Activated B cell treated with CpG ODN at 0.5 μM for 24 hours (primary cell): Measurements from ENCODE around the gene CTCFL. TPM values are rescaled to one million over a fixed set of nuclear protein-coding genes. Genes with fewer than 3 reads are reported as not detected.

ENCODE experiments used
- ATAC-seq: fragments of 200-7000 bp; cut with Tn5 transposase; one replicate; pipeline ENCODE4 v1.10.0; 2021; ENCODE audit warnings: low read depth, mild to moderate bottlenecking, moderate library complexity
- CTCF ChIA-PET: fragments of 350-600 bp; sonication (Branson Sonifier 250); formaldehyde crosslinking; loops from one replicate; lab custom pipeline; 2021; ENCODE audit warnings: antibody characterized with exemption; lab: Charles Lee
- POLR2A ChIA-PET: fragments of 350-600 bp; sonication (Branson Sonifier 250); formaldehyde crosslinking; loops from one replicate; lab custom pipeline; 2021; ENCODE audit warnings: antibody characterized with exemption; lab: Charles Lee
- DNase-seq: peaks from one replicate; pipeline ENCODE4 v3.0.0; 2022
- H3K27ac Mint-ChIP-seq: one replicate; pipeline ENCODE4 v1.8.0; 2020; ENCODE audit warnings: mixed read lengths
- H3K27me3 Mint-ChIP-seq: one replicate; pipeline ENCODE4 v1.8.0; 2021; ENCODE audit warnings: mixed read lengths
- H3K36me3 Mint-ChIP-seq: one replicate; pipeline ENCODE4 v1.8.0; 2021; ENCODE audit warnings: low read depth, mixed read lengths
- H3K4me1 Mint-ChIP-seq: one replicate; pipeline ENCODE4 v1.8.0; 2021; ENCODE audit warnings: mixed read lengths
- H3K4me3 Mint-ChIP-seq: one replicate; pipeline ENCODE4 v1.8.0; 2020; ENCODE audit warnings: mild to moderate bottlenecking, mixed read lengths
- H3K9me3 Mint-ChIP-seq: one replicate; pipeline ENCODE4 v1.8.0; 2020; ENCODE audit warnings: mixed read lengths
- CTCF ChIP-seq: fragments of 200-600 bp; IDR thresholded peaks from one replicate; pipeline ENCODE4 v1.8.0; 2022; ENCODE audit warnings: antibody characterized with exemption, mild to moderate bottlenecking
- intact Hi-C: fragments of 100-400 bp; cut with micrococcal nuclease; formaldehyde crosslinking; loops from one replicate; pipeline ENCODE4 v1.15.1; 2024
- total RNA-seq: library from RNA; stranded (reverse); gene quantifications from 2 replicates; pipeline ENCODE4 v1.2.3, GENCODE V29; 2022

CTCFL gene
- total RNA-seq, 1 donor from 2014 or later = not detected

- Mint-ChIP-seq H3K36me3 (no peaks in the 10 kb centered on the region), H3K27me3 (no peaks in the 10 kb centered on the region), H3K4me3 (no peak overlapping the region), H3K4me1 (peaks cover 5% of the 10 kb centered on the region), H3K27ac (no peak overlapping the region), H3K9me3 (no peaks in the 10 kb centered on the region)
- ATAC-seq (no peak), DNase-seq (no peak)
- ChIA-PET CTCF (no interaction called here), POLR2A (no interaction called here)
- no peak for TF ChIP-seq CTCF
- intact Hi-C loops = no loop called here
Measured at GRCh38 chr20:57461726-57462125, 63.2 kb downstream of the CTCFL start.

DNA sequence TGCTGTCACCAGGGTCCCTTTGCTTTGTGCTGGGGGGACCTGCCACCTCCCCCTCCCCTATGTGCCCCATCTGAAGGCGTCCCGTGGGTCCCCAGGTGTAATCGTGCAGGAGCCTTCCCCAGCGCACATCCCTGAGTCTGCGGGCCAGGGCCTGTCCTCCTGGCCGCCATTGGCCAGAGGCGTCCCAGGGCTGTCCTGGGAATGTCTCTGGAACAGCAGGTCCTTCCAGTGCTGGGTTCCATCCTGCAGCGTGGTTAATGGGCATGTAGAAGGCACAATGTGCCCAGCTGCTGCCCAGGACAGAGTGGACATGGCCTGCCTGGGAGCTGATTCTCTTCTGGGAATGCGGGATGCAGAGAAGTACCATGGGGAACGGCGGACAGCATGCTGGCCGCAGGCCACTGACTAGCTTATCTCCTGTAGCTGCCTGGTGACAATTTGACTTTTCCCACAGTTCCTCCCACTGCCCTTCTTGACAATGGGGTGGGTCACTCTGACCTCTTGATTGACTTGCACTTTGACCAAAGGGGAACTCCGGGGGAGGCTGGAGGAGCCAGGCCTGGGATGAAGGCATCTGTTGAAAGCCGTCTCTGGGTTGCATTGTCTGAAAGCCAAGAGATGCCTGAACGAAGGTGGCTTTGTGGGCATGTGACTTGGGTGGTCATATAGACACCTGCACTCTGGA, 64.0 kb downstream of the CTCFL start:
- Mint-ChIP-seq H3K4me1 (peaks cover 5% of the 10 kb centered on the region), H3K4me3 (no peak overlapping the region), H3K9me3 (no peaks in the 10 kb centered on the region), H3K36me3 (no peaks in the 10 kb centered on the region), H3K27ac (no peak overlapping the region), H3K27me3 (no peaks in the 10 kb centered on the region)
- no peak for DNase-seq
- no peak for ATAC-seq
- ChIA-PET POLR2A (no interaction called here), CTCF (interaction anchor here (0.7 kb wide), 1 partner anchor 33 kb away, joined by 3 read pairs; no protein-coding TSS in a partner anchor)
- intact Hi-C loops = no loop called here
- no peak for TF ChIP-seq CTCF

DNA sequence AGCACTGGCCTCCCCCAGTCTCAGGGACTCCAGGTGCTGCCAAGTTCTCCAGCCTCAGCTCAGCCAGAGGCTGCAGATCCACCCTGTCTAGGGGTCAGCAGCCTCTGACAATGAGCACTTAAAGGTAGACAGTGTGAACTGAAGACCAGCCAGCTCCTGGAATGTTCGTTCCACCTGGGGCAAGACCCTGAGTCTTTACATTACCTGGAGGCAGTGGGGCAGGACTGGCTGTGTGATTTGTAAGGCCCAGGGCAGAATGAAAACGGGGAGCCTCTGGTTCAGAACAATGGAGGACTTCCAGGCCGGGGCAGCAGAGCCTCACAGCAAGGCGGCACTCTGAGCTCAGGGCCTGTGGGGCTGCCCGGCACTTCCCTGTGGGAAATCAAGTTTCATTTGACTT, 65.0 kb downstream of the CTCFL start:
- no peaks in the 10 kb centered on the region for H3K9me3 Mint-ChIP-seq
- TF ChIP-seq CTCF = no peak
- ATAC-seq (no peak), DNase-seq (no peak)
- ChIA-PET POLR2A (no interaction called here), CTCF (no interaction called here)
- H3K27me3 Mint-ChIP-seq = no peaks in the 10 kb centered on the region
- no peak overlapping the region for H3K27ac Mint-ChIP-seq
- no peaks in the 10 kb centered on the region for H3K36me3 Mint-ChIP-seq
- peaks cover 13% of the 10 kb centered on the region for H3K4me1 Mint-ChIP-seq
- no peak overlapping the region for H3K4me3 Mint-ChIP-seq
- intact Hi-C loops = no loop called here

DNA sequence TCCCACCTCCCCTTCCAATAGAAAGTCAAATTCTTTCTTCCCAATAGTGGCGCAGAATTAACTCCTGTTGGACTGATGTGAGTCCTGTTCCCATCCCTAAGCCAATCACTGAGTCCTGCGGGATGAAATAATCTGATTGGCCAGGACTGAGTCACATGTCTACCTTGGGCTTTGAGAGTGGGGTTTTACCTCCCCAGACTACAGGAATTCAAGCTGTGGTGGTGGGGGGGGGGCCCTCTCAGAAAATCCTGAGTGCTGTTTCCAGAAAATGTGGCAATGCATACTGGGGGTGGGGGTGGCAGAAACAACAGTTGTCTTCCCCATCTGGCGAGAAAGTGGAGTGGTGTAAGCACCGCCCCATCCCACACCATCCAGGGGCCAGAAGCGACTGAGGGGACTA, 65.7 kb downstream of the CTCFL start:
- POLR2A ChIA-PET = interaction anchor here (0.6 kb wide), 1 partner anchor 252 kb away, joined by 7 read pairs; no protein-coding TSS in a partner anchor
- no peak for DNase-seq
- Mint-ChIP-seq H3K4me1 (peaks cover 18% of the 10 kb centered on the region), H3K9me3 (no peaks in the 10 kb centered on the region), H3K27me3 (no peaks in the 10 kb centered on the region), H3K4me3 (no peak overlapping the region), H3K36me3 (no peaks in the 10 kb centered on the region), H3K27ac (no peak overlapping the region)
- CTCF ChIA-PET = no interaction called here
- no peak for TF ChIP-seq CTCF
- ATAC-seq = no peak
- intact Hi-C loops = no loop called here

DNA sequence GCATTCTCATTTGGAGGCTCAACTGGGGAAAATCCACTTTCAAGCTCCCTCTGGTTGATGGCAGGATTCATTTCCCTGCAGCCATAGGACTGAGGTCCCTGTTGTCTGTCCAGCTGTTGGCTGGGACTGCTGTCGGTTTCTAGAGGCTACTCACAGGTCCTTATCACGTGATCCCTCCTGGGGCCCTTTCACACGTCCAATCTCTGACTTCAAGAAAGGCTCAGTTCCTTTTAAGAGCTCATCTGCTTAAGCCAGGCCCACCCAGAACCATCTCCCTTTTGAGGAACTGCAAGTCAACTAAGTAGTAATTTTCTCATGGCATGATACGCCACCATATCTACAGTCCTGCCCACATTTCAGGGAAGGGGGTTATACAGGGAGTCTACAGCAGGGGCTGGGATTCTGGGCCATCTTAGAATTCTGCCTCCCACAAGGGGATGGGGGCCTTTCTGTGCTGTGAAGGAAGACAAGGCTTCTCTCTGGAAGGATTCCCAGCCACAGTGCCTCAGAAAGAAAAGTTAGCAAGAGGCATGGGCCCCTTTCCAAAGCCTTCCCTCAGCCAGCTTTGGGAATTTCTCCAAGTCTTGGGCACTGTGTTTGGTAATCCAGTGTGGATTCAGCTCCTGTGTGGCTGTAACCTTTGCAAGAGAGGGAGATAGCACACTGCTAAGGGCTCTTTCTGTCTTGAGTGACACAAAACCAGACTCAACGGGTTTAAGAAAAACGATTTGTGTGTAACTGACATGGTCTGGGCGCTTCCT, 66.4 kb downstream of the CTCFL start:
- no peak for ATAC-seq
- Mint-ChIP-seq H3K9me3 (no peaks in the 10 kb centered on the region), H3K4me1 (peaks cover 19% of the 10 kb centered on the region), H3K27me3 (no peaks in the 10 kb centered on the region), H3K36me3 (no peaks in the 10 kb centered on the region), H3K4me3 (no peak overlapping the region), H3K27ac (no peak overlapping the region)
- no peak for DNase-seq
- TF ChIP-seq CTCF = no peak
- ChIA-PET POLR2A (interaction anchor here (0.6 to 1.2 kb wide), 4 partner anchors 15 to 252 kb away, joined by 3 to 7 read pairs (median 4); no protein-coding TSS in a partner anchor), CTCF (no interaction called here)
- intact Hi-C loops = no loop called here
